Stimulated activated CD4-positive, alpha-beta T cell treated with anti-CD3 and anti-CD28 coated beads, Interleukin-4, amount 100 ng/mL, for 24 hours (primary cell): ENCODE results near the gene TASP1.

Experiments
- DNase-seq: peaks from one replicate; pipeline ENCODE4 v3.0.0-alpha.2; 2020

TASP1 gene

DNA sequence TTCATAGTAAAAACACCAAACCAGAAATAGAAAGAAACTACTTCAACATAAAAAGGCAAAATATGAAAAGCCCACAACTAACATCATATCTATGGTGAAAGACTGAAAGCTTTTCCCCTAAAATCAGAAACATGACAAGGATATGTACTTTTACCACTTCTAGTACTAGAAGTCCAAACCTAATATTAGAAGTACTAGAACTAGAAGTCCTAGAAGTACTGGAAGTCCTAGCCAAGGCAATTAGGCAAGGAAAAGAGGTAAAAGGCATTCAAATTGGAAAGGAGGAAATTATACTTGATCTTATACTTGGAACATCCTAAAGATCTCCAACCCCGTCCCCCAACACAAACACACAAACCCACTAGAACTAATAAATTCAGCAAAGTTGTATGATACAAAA lies 74.9 kb downstream of the TASP1 start:
- no peak for DNase-seq

DNA sequence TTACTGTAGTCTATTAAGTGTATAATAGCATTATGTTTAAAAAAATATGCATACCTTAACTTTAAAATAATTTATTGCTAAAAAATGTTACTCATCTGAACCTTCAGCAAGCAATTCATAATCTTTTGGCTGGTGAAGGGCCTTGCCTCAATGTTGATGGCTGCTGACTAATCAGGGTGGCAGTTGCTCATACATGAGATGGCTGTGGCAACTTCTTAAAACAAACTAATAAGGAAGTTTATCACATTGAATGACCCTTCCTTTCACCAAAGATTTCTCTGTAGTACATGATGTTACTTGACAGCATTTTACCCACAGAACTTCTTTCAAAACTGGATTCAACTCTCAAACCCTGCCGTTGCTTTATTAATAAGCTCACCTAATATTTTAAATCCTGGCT lies 84.0 kb downstream of the TASP1 start:
- DNase-seq, result no peak

DNA sequence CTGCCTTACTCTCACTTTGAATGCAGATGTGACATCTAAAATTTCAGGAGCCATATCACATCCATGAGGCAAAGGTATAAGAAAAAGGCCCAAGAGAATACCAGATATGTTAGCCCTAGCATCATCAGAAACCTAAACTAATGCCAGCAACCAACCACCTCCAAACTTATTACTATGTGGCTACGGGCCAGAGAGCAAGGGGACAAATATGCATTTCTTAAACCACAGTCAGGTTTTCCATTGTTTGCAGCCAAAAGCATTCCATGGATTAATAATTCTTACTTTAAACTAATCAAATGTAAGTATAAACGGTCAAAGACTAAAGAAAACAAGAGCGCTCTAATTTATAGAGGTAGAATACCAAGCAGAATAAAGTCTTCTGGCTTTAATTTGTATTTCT lies 84.7 kb downstream of the TASP1 start:
- DNase-seq, result no peak

GRCh38 chr20:13552061-13552460 lies 86.7 kb downstream of the TASP1 start:
- no peak for DNase-seq

GRCh38 chr20:13549451-13549850 lies 89.3 kb downstream of the TASP1 start:
- DNase-seq, result no peak

GRCh38 chr20:13546497-13547131 lies 92.1 kb downstream of the TASP1 start:
- peak; percentile 67 for DNase-seq

GRCh38 chr20:13545790-13546189 lies 92.9 kb downstream of the TASP1 start:
- no peak for DNase-seq

DNA sequence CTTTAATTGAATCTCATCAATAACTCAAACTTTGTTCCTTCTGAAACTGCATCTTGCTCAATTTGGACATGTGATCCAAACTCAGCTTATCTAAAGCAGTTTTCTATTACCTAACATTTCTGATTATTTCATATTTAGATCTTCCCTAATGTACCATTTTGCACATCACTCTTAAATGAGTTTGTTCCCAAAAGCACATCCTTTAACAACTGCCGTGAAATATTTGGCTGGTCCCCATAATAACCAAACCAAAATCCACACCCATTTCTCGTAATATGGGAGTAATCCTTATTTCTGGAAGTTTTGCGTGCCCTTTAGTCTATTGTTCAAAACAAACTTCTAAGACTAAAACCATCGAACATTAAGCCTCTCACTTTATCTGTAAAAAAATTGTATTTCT lies 94.9 kb downstream of the TASP1 start:
- DNase-seq, result no peak

DNA sequence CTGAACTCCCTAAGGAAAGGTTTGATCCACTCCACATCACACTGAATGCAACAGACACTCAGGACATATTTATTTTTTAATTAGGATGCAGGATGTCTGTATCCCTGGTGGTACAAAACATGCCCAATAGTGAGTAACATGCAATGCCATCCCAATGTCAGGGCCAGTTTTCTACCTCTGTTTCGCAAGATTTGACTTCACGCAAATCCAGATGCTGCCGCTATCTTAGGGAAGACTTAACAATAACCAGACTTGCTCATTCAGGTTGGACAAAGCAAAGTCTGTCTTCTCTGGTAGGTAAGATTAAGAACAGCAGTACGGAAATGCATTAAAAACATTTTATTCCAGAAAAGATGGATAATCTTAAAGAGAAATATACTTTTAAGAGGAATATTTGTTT lies 103.1 kb downstream of the TASP1 start:
- no peak for DNase-seq

GRCh38 chr20:13533946-13534345 lies 104.8 kb downstream of the TASP1 start:
- no peak for DNase-seq

GRCh38 chr20:13530146-13530545 lies 108.6 kb downstream of the TASP1 start:
- DNase-seq, result no peak

- no peak for DNase-seq
Observed at GRCh38 chr20:13526551-13526950, 112.2 kb downstream of the TASP1 start.

- DNase-seq, result no peak
Observed at GRCh38 chr20:13525225-13525940, 113.3 kb downstream of the TASP1 start.

GRCh38 chr20:13524339-13524738 lies 114.4 kb downstream of the TASP1 start:
- DNase-seq, result no peak

GRCh38 chr20:13517831-13518230 lies 120.9 kb downstream of the TASP1 start:
- DNase-seq, result no peak

- DNase-seq, result no peak
Observed at GRCh38 chr20:13515796-13516558, 122.8 kb downstream of the TASP1 start.

GRCh38 chr20:13515291-13515690 lies 123.4 kb downstream of the TASP1 start:
- no peak for DNase-seq

GRCh38 chr20:13510837-13511488 lies 127.8 kb downstream of the TASP1 start:
- no peak for DNase-seq

- no peak for DNase-seq
Observed at GRCh38 chr20:13507646-13508045, 131.1 kb downstream of the TASP1 start.

GRCh38 chr20:13501500-13501899 lies 137.2 kb downstream of the TASP1 start:
- DNase-seq, result no peak

- DNase-seq, result no peak
Observed at GRCh38 chr20:13494019-13494418, 144.7 kb downstream of the TASP1 start.

GRCh38 chr20:13493143-13493542 lies 145.6 kb downstream of the TASP1 start:
- DNase-seq, result no peak

GRCh38 chr20:13492001-13492481 lies 146.7 kb downstream of the TASP1 start:
- no peak for DNase-seq
